Urinary bladder (tissue), 4 donors: ENCODE measurements around the gene SGMS2. TPM values are rescaled to one million over a fixed set of nuclear protein-coding genes. Genes with fewer than 3 reads are reported as not detected.

Source experiments
- DNase-seq: peaks from one replicate; pipeline ENCODE4 v3.0.0-alpha.2; 2015; ENCODE audit errors: extremely low spot score
- H3K27ac ChIP-seq: one replicate; pipeline ENCODE4 v1.5.1; 2013; ENCODE audit warnings: low read depth, mild to moderate bottlenecking, moderate library complexity
- H3K36me3 ChIP-seq: one replicate; pipeline ENCODE4 v1.6.1; 2013; ENCODE audit warnings: mild to moderate bottlenecking, moderate library complexity; ENCODE audit not compliant: insufficient read depth
- H3K4me1 ChIP-seq: one replicate; pipeline ENCODE4 v1.6.1; 2013; ENCODE audit warnings: mild to moderate bottlenecking, moderate library complexity; ENCODE audit not compliant: insufficient read depth
- H3K4me3 ChIP-seq: one replicate; pipeline ENCODE4 v1.5.1; 2013; ENCODE audit warnings: low read depth, low read length
- WGBS: extraction: QIAGEN DNeasy Blood & Tissue Kit; methylation state at CpG from one replicate; pipeline ENCODE4 v1.1.7; 2013; 5-methylcytosine and 5-hydroxymethylcytosine counted together
- polyA plus RNA-seq: library from polyadenylated mRNA; stranded (reverse); fragments of 200-250 nt; gene quantifications from one replicate; pipeline ENCODE4 v1.2.3, GENCODE V29; 2013
- total RNA-seq: library from RNA; depleted of rRNA; stranded (reverse); fragments of >200 nt; gene quantifications from one replicate; pipeline ENCODE4 v1.2.3, GENCODE V29; 2014
- donor health status: healthy with polysubstance abuse.
- donor health status: healthy.

The SGMS2 gene
- total RNA-seq (36.6 TPM), polyA plus RNA-seq (13.3 TPM)

- under 1% methylated on average over 65 of the region's 65 CpGs for WGBS
- H3K36me3 ChIP-seq, result no peaks in the 10 kb centered on the region
- DNase-seq, result peak; percentile 74
Measured at GRCh38 chr4:107824350-107825071, at the start of gene SGMS2. SGMS2 (plus strand) TSS chr4:107824932; CDS start chr4:107895554, 70,622 bp downstream.

GRCh38 chr4:107777890-107778289 is 46.8 kb upstream of the SGMS2 start:
- Histone ChIP-seq H3K4me3 (no peak overlapping the region), H3K4me1 (no peaks in the 10 kb centered on the region), H3K36me3 (no peaks in the 10 kb centered on the region), H3K27ac (no peak overlapping the region)
- no peak for DNase-seq

More at GRCh38 chr4:107824350-107825071, at the start of gene SGMS2:
- H3K4me1 ChIP-seq, result no peaks in the 10 kb centered on the region
- H3K27ac ChIP-seq, result peak within 1 kb of the TSS; percentile 79
- H3K4me3 ChIP-seq, result peak within 1 kb of the TSS; percentile 61

GRCh38 chr4:107778784-107779530 is 45.8 kb upstream of the SGMS2 start:
- H3K27ac ChIP-seq, result no peak overlapping the region
- no peaks in the 10 kb centered on the region for H3K36me3 ChIP-seq
- no peak overlapping the region for H3K4me3 ChIP-seq
- 54% methylated on average over 2 of the region's 2 CpGs for WGBS
- no peak for DNase-seq
- no peaks in the 10 kb centered on the region for H3K4me1 ChIP-seq

GRCh38 chr4:107780665-107781064 is 44.1 kb upstream of the SGMS2 start:
- DNase-seq, result no peak
- no peak overlapping the region for H3K4me3 ChIP-seq
- 98% methylated on average over 2 of the region's 2 CpGs for whole genome bisulfite sequencing
- H3K4me1 ChIP-seq, result no peaks in the 10 kb centered on the region
- no peaks in the 10 kb centered on the region for H3K36me3 ChIP-seq
- H3K27ac ChIP-seq, result no peak overlapping the region

- 69% methylated on average over 3 of the region's 3 CpGs for WGBS
- no peak for DNase-seq
- Histone ChIP-seq H3K27ac (no peak overlapping the region), H3K36me3 (no peaks in the 10 kb centered on the region), H3K4me3 (no peak overlapping the region), H3K4me1 (no peaks in the 10 kb centered on the region)
Measured at GRCh38 chr4:107791902-107792301, 32.8 kb upstream of the SGMS2 start.

GRCh38 chr4:107792711-107793110 is 32.0 kb upstream of the SGMS2 start:
- Histone ChIP-seq H3K27ac (no peak overlapping the region), H3K4me1 (no peaks in the 10 kb centered on the region), H3K36me3 (no peaks in the 10 kb centered on the region), H3K4me3 (no peak overlapping the region)
- WGBS, result 67% methylated on average over 2 of the region's 2 CpGs
- no peak for DNase-seq

GRCh38 chr4:107793996-107794395 is 30.7 kb upstream of the SGMS2 start:
- DNase-seq, result no peak
- H3K36me3 ChIP-seq, result no peaks in the 10 kb centered on the region
- H3K27ac ChIP-seq, result no peak overlapping the region
- 79% methylated on average over 2 of the region's 2 CpGs for WGBS
- no peaks in the 10 kb centered on the region for H3K4me1 ChIP-seq
- H3K4me3 ChIP-seq, result no peak overlapping the region

GRCh38 chr4:107799669-107800450 is 24.9 kb upstream of the SGMS2 start:
- no peak overlapping the region for H3K4me3 ChIP-seq
- no peaks in the 10 kb centered on the region for H3K36me3 ChIP-seq
- no peak for DNase-seq
- H3K27ac ChIP-seq, result no peak overlapping the region
- H3K4me1 ChIP-seq, result no peaks in the 10 kb centered on the region
- WGBS, result 60% methylated on average over 10 of the region's 10 CpGs

- no peaks in the 10 kb centered on the region for H3K4me1 ChIP-seq
- no peaks in the 10 kb centered on the region for H3K36me3 ChIP-seq
- 80% methylated on average over 1 of the region's 1 CpG for WGBS
- no peak overlapping the region for H3K4me3 ChIP-seq
- H3K27ac ChIP-seq, result no peak overlapping the region
- no peak for DNase-seq
Measured at GRCh38 chr4:107800706-107801105, 24.0 kb upstream of the SGMS2 start.

GRCh38 chr4:107801766-107802211 is 22.9 kb upstream of the SGMS2 start:
- Histone ChIP-seq H3K27ac (no peak overlapping the region), H3K4me3 (no peak overlapping the region), H3K4me1 (peaks cover 1% of the 10 kb centered on the region), H3K36me3 (no peaks in the 10 kb centered on the region)
- DNase-seq, result no peak
- 63% methylated on average over 1 of the region's 1 CpG for WGBS

GRCh38 chr4:107804956-107805355 is 19.8 kb upstream of the SGMS2 start:
- Histone ChIP-seq H3K4me3 (no peak overlapping the region), H3K27ac (no peak overlapping the region), H3K4me1 (peaks cover 1% of the 10 kb centered on the region), H3K36me3 (no peaks in the 10 kb centered on the region)
- 89% methylated on average over 3 of the region's 3 CpGs for WGBS
- no peak for DNase-seq

- Histone ChIP-seq H3K4me1 (peaks cover 1% of the 10 kb centered on the region), H3K27ac (no peak overlapping the region), H3K4me3 (no peak overlapping the region), H3K36me3 (no peaks in the 10 kb centered on the region)
- WGBS, result 34% methylated on average over 2 of the region's 2 CpGs
- no peak for DNase-seq
Measured at GRCh38 chr4:107806196-107806595, 18.5 kb upstream of the SGMS2 start.

- H3K4me1 ChIP-seq, result peaks cover 1% of the 10 kb centered on the region
- no peak overlapping the region for H3K27ac ChIP-seq
- H3K4me3 ChIP-seq, result no peak overlapping the region
- WGBS, result 92% methylated on average over 4 of the region's 4 CpGs
- no peaks in the 10 kb centered on the region for H3K36me3 ChIP-seq
- DNase-seq, result no peak
Measured at GRCh38 chr4:107808572-107808971, 16.2 kb upstream of the SGMS2 start.
